Caki2 (cell line): ENCODE data around the gene GALNT8. TPM values are rescaled to one million over a fixed set of nuclear protein-coding genes. Genes with fewer than 3 reads are reported as not detected.

Source experiments
- DNase-seq: peaks from one replicate; pipeline ENCODE4 v3.0.0-alpha.2; 2015; ENCODE audit warnings: low read depth
- in situ Hi-C: cut with HindIII; loops from 2 replicates; pipeline ENCODE4 v1.10.0; 2016; ENCODE audit warnings: low sequenced_read_pairs, low pct_unique_long_range_greater_than_20kb, mixed read lengths
- total RNA-seq: library from RNA; depleted of rRNA; stranded (reverse); fragments of >200 nt; shearing (Covaris generic); gene quantifications from 2 replicates; pipeline ENCODE4 v1.2.3, GENCODE V29; 2014; ENCODE audit warnings: low replicate concordance; rRNA removed

GALNT8 gene
- total RNA-seq, 1 experiment from 2014 or later: not detected

- in situ Hi-C loops: no loop called here
- no peak for DNase-seq
Observed at GRCh38 chr12:4814485-4814884, 94.3 kb downstream of the GALNT8 start.

- in situ Hi-C loops: no loop called here
- no peak for DNase-seq
Observed at GRCh38 chr12:4816744-4817525, 96.7 kb downstream of the GALNT8 start.

- DNase-seq: no peak
- in situ Hi-C loops: no loop called here
Observed at GRCh38 chr12:4817880-4818279, 97.7 kb downstream of the GALNT8 start.

- in situ Hi-C loops: no loop called here
- DNase-seq: no peak
Observed at GRCh38 chr12:4819654-4820053, 99.5 kb downstream of the GALNT8 start.

GRCh38 chr12:4820971-4821370 lies 100.8 kb downstream of the GALNT8 start:
- DNase-seq: no peak

More at GRCh38 chr12:4820971-4821370, 100.8 kb downstream of the GALNT8 start:
- in situ Hi-C loops: no loop called here

Other genes starting within 250 kb of the GALNT8 start
- 40.0 and 46.3 TPM in 2 replicates for gene RAD51AP1, start 181.5 kb upstream of the GALNT8 start, total RNA-seq
- 7.5 and 30.6 TPM in 2 replicates for gene DYRK4, start 158.2 kb upstream of the GALNT8 start, total RNA-seq
- 3.2 TPM in 1 of 2 replicates, not detected in the other for gene AKAP3, start 71.3 kb upstream of the GALNT8 start, total RNA-seq
- gene NDUFA9, start 71.3 kb upstream of the GALNT8 start, total RNA-seq: 109 and 153 TPM in 2 replicates
- not detected in 2 replicates for gene KCNA1, start 189.5 kb downstream of the GALNT8 start, total RNA-seq